Neural cell (in vitro differentiated cells): ENCODE measurements around the gene PRKAB2. TPM values are rescaled to one million over a fixed set of nuclear protein-coding genes. Genes with fewer than 3 reads are reported as not detected.

ENCODE experiments used
- H2AFZ ChIP-seq: fragments of 200-600, 300-800 bp; sonication (generic), shearing (Covaris generic); 2 replicates; pipeline ENCODE4 v1.6.0; 2014; ENCODE audit warnings: low read depth, mild to moderate bottlenecking, antibody characterized with exemption, low read length, moderate library complexity
- H3F3A ChIP-seq: fragments of 200-600 bp; shearing (Covaris generic); 2 replicates; pipeline ENCODE4 v1.6.1; 2016; ENCODE audit warnings: mild to moderate bottlenecking, moderate library complexity, mixed read lengths, antibody characterized with exemption, low read length; ENCODE audit not compliant: insufficient read depth, poor library complexity, severe bottlenecking
- H3K27ac ChIP-seq: fragments of 200-600, 300-800 bp; sonication (generic), shearing (Covaris generic); 2 replicates; pipeline ENCODE4 v1.5.1; 2014; ENCODE audit warnings: mild to moderate bottlenecking, low read length, moderate library complexity
- H3K27me3 ChIP-seq: fragments of 300-800, 200-600 bp; sonication (generic), shearing (Covaris generic); 2 replicates; pipeline ENCODE4 v1.6.0; 2014; ENCODE audit warnings: mild to moderate bottlenecking, low read depth, low read length, moderate library complexity; ENCODE audit not compliant: insufficient read depth
- H3K36me3 ChIP-seq: fragments of 300-800, 200-600 bp; sonication (generic), shearing (Covaris generic); 2 replicates; pipeline ENCODE4 v1.5.1; 2014; ENCODE audit warnings: mild to moderate bottlenecking, antibody characterized with exemption, low read length, moderate library complexity; ENCODE audit not compliant: insufficient read depth
- H3K4me2 ChIP-seq: fragments of 300-800, 200-600 bp; sonication (generic), shearing (Covaris generic); 2 replicates; pipeline ENCODE4 v1.6.0; 2014; ENCODE audit warnings: mild to moderate bottlenecking, low read length
- H3K4me3 ChIP-seq: fragments of 300-800, 200-600 bp; sonication (generic), shearing (Covaris generic); 2 replicates; pipeline ENCODE4 v1.5.1; 2014; ENCODE audit warnings: mild to moderate bottlenecking, low read length, moderate library complexity
- H3K79me2 ChIP-seq: fragments of 200-600 bp; shearing (Covaris generic); replicated peaks from 2 replicates; pipeline ENCODE4 v1.6.0; 2014; ENCODE audit warnings: mild to moderate bottlenecking, low read length, moderate library complexity; ENCODE audit not compliant: insufficient read depth
- H3K9ac ChIP-seq: fragments of 300-800, 200-600 bp; sonication (generic), shearing (Covaris generic); 2 replicates; pipeline ENCODE4 v1.6.1; 2016; ENCODE audit warnings: mild to moderate bottlenecking, low read length, mixed read lengths
- H3K9me2 ChIP-seq: fragments of 200-600 bp; shearing (Covaris generic); 2 replicates; pipeline ENCODE4 v1.6.1; 2016; ENCODE audit warnings: mild to moderate bottlenecking, low read length, mixed read lengths; ENCODE audit not compliant: insufficient read depth
- H3K9me3 ChIP-seq: fragments of 200-600, 300-800 bp; sonication (generic), shearing (Covaris generic); 2 replicates; pipeline ENCODE4 v1.6.1; 2016; ENCODE audit warnings: mild to moderate bottlenecking, mixed run types, low read length, moderate library complexity, mixed read lengths
- H4K20me1 ChIP-seq: fragments of 200-600 bp; shearing (Covaris generic); 2 replicates; pipeline ENCODE4 v1.6.1; 2016; ENCODE audit warnings: mild to moderate bottlenecking, mixed run types; ENCODE audit not compliant: insufficient read depth
- CTCF ChIP-seq: fragments of 450-650 bp; IDR thresholded peaks from 2 replicates; pipeline ENCODE4 v1.5.1; 2014; ENCODE audit warnings: antibody characterized with exemption, mild to moderate bottlenecking, moderate library complexity; ENCODE audit not compliant: poor library complexity, severe bottlenecking
- EP300 ChIP-seq: fragments of 450-650 bp; conservative IDR thresholded peaks from 2 replicates; pipeline ENCODE4 v1.6.1; 2014; ENCODE audit warnings: antibody characterized with exemption, mild to moderate bottlenecking, moderate library complexity; ENCODE audit not compliant: poor library complexity, severe bottlenecking
- EZH2 ChIP-seq: fragments of 200-600, 300-800 bp; shearing (Covaris generic), sonication (generic); IDR thresholded peaks from 2 replicates; pipeline ENCODE4 v1.6.1; 2014; ENCODE audit warnings: antibody characterized with exemption, low read length, borderline replicate concordance, mild to moderate bottlenecking; ENCODE audit not compliant: insufficient read depth, poor library complexity, severe bottlenecking
- MXI1 ChIP-seq: fragments of 450-650 bp; conservative IDR thresholded peaks from 2 replicates; pipeline ENCODE4 v1.6.1; 2014; ENCODE audit warnings: antibody characterized with exemption, mild to moderate bottlenecking; ENCODE audit not compliant: poor library complexity, severe bottlenecking
- POLR2AphosphoS5 ChIP-seq: IDR thresholded peaks from 2 replicates; pipeline ENCODE4 v1.6.1; 2012
- RAD21 ChIP-seq: fragments of 450-650 bp; conservative IDR thresholded peaks from 2 replicates; pipeline ENCODE4 v1.6.1; 2014; ENCODE audit warnings: antibody characterized with exemption, mild to moderate bottlenecking, moderate library complexity
- REST ChIP-seq: IDR thresholded peaks from 2 replicates; pipeline ENCODE4 v1.6.1; 2012; ENCODE audit warnings: borderline replicate concordance
- SMC3 ChIP-seq: fragments of 450-650 bp; conservative IDR thresholded peaks from 2 replicates; pipeline ENCODE4 v1.6.1; 2014; ENCODE audit warnings: antibody characterized with exemption, mild to moderate bottlenecking, moderate library complexity; ENCODE audit not compliant: poor library complexity
- TAF1 ChIP-seq: IDR thresholded peaks from 2 replicates; pipeline ENCODE4 v1.6.1; 2012; ENCODE audit warnings: low read depth
- polyA minus RNA-seq: library from RNA; depleted of rRNA, polyadenylated mRNA; stranded (reverse); fragments of >200 nt; gene quantifications from 2 replicates; pipeline ENCODE4 v1.2.3, GENCODE V29; 2014
- polyA plus RNA-seq: library from polyadenylated mRNA; depleted of rRNA; stranded (reverse); fragments of >200 nt; gene quantifications from 2 replicates; pipeline ENCODE4 v1.2.3, GENCODE V29; 2014

Gene PRKAB2
- 39.9 and 42.2 TPM in 2 replicates for polyA plus RNA-seq
- polyA minus RNA-seq = 38.0 and 38.8 TPM in 2 replicates

- Histone ChIP-seq H2AFZ (peak within 1 kb of the TSS; percentile 57), H3F3A (no peaks in the 10 kb centered on the region), H3K9me2 (no peaks in the 10 kb centered on the region), H3K4me2 (peak within 1 kb of the TSS; percentile 70), H3K36me3 (no peaks in the 10 kb centered on the region), H4K20me1 (no peaks in the 10 kb centered on the region), H3K9ac (peak within 1 kb of the TSS; percentile 77), H3K9me3 (no peaks in the 10 kb centered on the region), H3K4me3 (peak within 1 kb of the TSS; percentile 87), H3K27ac (peak within 1 kb of the TSS; percentile 70), H3K27me3 (no peaks in the 10 kb centered on the region), H3K79me2 (peaks cover 10% of the 10 kb centered on the region)
- peak; percentile 97 for TF ChIP-seq CTCF
- TF ChIP-seq EP300 = peak; percentile 68
- peak; percentile 73 for TF ChIP-seq RAD21
- no peak for TF ChIP-seq TAF1
- peak; percentile 56 for TF ChIP-seq MXI1
- no peak for TF ChIP-seq REST
- no peak for TF ChIP-seq POLR2AphosphoS5
- no peak for TF ChIP-seq EZH2
- peak; percentile 85 for TF ChIP-seq SMC3
Observed at GRCh38 chr1:147172168-147173016, at the start of gene PRKAB2. TSS of gene PRKAB2 (minus strand) at chr1:147172470. CDS start at chr1:147172144, 326 bp downstream.

- no peak overlapping the region for H3K4me2 ChIP-seq
- no peak overlapping the region for H3K9ac ChIP-seq
- no peaks in the 10 kb centered on the region for H3K9me2 ChIP-seq
- no peaks in the 10 kb centered on the region for H4K20me1 ChIP-seq
- H3K4me3 ChIP-seq = no peak overlapping the region
- no peaks in the 10 kb centered on the region for H3K27me3 ChIP-seq
- no peak overlapping the region for H3K27ac ChIP-seq
- no peaks in the 10 kb centered on the region for H3K36me3 ChIP-seq
- no peak overlapping the region for H2AFZ ChIP-seq
- TF ChIP-seq RAD21 (no peak), EZH2 (no peak), SMC3 (no peak), MXI1 (no peak), EP300 (no peak), POLR2AphosphoS5 (no peak), REST (no peak), CTCF (no peak), TAF1 (no peak)
- no peaks in the 10 kb centered on the region for H3K9me3 ChIP-seq
- no peaks in the 10 kb centered on the region for H3K79me2 ChIP-seq
- H3F3A ChIP-seq = no peaks in the 10 kb centered on the region
Observed at GRCh38 chr1:147218606-147219005, 46.3 kb upstream of the PRKAB2 start.
